T-helper 2 cell (primary cell): ENCODE measurements around the gene ZNF536.
"Not testable (repeated sequence)": the region's sequence is repeated elsewhere in the genome, so short reads cannot be mapped to it uniquely, and the experiment has no call there.

Source experiments
- DNase-seq, 5 experiments: peaks; one replicate each; pipeline versions ENCODE4 v3.0.0 to v3.0.0-alpha.2; 2012 to 2022

ZNF536 gene

GRCh38 chr19:30390356-30390988 lies 18.3 kb downstream of the ZNF536 start:
- DNase-seq, result no peak

DNA sequence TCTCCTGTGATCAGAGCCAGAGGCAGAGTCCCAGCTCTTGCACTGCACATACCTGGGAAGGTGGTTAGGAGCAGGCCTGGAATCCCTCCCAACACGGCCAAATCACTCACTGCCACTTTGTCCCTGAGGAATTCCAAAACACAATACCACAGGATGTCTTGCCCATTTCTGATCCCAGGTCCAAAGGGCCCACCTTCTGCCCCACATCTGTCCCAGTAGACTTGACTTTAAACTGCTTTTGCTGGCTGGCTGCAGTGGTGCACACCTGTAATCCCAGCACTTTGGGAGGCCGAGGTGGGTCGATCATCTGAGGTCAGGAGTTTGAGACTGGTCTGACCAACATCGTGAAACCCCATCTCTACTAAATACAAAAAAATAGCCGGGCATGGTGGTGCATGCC lies 18.9 kb downstream of the ZNF536 start:
- DNase-seq, result no peak

DNA sequence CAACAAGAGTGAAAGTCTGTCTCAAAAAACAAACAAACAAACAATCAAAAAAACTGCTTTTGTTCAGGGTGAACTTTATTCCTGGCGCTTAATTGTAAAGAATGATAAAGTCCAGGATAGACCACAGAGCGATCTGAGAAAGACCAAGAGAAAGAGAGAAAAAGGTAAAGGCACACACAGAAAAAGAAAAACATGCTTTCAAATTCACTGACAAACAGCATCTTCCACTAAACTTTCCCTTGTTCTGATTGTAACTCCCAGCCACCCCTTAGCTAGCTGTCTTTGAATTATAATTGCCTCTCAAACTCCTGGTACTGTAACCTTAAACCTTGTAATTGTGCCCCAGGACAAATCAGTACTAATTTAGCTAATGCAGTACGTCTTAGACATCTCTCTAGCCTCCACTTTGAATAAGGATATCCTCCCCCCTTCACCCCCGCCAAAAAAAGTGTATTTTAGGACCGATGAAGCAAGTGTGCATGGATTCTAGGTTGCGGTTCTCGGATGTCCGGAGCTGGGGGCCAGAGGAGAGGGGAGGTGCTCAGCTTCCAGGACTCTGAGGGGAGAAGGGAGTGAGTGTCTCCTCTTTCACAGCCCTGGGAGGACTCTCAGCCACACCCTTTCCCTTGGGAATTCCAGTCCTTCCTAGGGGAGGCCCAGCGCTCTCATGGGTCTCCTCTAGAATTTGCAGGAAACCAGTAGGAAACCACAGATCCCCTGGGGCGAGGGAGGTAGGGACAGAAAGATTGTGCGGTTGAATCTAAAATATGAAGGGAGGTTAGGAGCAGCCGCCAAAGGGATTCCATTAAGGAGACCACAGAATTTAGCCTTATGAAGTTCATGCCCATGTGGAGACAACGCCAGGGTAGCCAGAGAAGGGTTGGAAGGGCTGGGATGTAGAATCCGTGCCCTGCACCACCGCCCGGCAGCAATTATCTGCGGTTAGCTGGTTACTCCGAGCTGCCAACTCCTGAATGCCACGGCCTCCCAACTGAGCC lies 19.7 kb downstream of the ZNF536 start:
- DNase-seq, result no peak

- DNase-seq, result peak in 1 of 5 experiments; percentile 54
Measured at GRCh38 chr19:30393046-30393445, 20.9 kb downstream of the ZNF536 start.

DNA sequence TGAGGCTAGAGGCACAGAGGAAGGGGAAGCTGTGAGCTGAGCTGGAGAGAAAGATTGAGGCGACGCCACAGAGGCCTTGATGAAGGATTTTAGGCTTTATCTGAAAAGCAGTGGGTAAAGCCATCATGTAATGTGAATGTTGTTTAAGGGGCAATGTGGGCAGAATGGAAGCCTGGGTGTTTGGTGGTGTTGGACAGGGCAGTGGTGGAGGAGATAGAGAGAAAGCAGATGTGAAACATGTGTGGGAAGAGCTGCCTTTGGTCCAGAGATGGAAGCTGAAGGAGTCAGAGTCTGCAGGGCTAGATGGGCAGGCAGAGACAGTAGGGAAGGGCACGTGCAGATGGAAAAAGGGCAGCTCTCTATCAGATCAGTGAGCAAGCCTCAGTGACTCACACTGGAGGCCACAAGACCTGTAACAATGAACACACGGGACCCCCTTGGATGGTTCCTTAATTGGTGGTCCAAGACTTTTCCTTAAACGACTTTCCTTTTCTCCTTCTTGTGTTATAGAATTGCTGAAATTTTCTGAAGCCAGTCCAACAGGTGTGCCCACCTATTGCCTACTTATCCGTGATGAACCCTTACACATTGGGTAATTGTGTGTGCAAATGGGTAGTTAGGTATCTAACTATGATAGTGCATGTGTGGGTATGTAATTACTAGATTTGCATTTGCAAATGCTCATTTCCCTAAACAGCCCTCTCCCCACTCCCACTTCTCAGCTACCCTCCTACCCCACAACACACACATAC lies 21.7 kb downstream of the ZNF536 start:
- no peak for DNase-seq

DNA sequence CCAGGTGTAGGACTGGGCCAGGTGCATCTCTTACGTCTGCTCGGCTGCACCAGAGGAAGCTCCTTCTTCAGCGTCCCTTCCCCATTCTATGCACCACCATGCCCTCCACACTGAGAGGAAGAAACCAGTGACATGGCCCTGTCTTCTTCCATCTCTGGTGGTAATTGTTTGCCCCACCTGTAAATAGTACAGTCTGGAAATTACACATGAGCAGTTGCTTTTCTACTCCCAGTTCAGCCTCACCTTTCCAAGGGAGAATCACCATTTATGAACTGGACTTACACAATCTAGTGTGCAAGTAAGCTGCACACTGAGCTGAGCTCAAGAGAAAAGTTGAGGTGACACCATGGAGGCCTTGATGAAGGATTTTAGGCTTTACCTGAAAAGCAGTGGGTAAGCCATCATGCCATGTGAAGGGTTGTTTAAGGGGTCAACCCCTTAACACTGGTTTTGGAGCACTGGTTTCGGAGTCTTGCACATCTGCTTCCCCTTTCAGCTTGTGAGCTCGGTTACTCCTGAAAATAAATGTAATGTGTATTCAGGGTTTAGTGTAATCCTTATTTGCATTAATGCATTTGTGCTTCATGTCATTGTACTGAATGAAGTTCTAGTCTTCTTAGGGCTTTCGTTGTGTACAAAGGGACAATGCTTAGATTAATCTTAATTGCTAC lies 22.4 kb downstream of the ZNF536 start:
- DNase-seq, result no peak

DNA sequence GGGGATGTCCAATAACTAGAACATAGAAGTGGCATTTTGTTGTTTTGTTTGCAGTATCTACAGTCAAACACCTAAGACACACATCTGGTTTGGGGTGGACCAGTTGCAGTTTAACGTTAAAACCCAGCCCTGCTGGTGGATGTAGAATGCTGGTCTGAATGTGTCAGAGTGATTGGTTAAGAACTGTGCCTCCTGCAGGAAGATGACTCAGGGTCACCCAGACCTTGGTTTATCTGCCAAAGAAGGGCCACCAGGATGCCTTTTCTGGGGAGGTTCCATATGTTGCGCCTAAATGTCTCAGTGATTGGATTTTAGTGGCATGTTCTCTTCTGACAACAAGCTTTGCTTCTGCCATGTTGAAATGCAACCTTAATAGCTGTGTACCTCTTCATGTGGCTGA lies 23.1 kb downstream of the ZNF536 start:
- no peak for DNase-seq

DNA sequence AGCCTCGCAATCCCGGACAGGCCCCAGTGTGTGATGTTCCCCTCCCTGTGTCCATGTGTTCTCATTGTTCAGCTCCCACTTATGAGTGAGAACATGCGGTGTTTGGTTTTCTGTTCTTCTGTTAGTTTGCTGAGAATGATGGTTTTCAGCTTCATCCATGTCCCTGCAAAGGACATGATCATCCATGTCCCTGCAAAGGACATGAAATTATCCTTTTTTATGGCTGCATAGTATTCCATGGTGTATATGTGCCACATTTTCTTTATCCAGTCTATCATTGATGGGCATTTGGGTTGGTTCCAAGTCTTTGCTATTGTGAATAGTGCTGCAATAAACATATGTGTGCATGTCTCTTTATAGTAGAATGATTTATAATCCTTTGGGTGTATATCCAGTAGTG lies 26.4 kb downstream of the ZNF536 start:
- not testable (repeated sequence) for DNase-seq

GRCh38 chr19:30401956-30402355 lies 29.8 kb downstream of the ZNF536 start:
- no peak for DNase-seq

DNA sequence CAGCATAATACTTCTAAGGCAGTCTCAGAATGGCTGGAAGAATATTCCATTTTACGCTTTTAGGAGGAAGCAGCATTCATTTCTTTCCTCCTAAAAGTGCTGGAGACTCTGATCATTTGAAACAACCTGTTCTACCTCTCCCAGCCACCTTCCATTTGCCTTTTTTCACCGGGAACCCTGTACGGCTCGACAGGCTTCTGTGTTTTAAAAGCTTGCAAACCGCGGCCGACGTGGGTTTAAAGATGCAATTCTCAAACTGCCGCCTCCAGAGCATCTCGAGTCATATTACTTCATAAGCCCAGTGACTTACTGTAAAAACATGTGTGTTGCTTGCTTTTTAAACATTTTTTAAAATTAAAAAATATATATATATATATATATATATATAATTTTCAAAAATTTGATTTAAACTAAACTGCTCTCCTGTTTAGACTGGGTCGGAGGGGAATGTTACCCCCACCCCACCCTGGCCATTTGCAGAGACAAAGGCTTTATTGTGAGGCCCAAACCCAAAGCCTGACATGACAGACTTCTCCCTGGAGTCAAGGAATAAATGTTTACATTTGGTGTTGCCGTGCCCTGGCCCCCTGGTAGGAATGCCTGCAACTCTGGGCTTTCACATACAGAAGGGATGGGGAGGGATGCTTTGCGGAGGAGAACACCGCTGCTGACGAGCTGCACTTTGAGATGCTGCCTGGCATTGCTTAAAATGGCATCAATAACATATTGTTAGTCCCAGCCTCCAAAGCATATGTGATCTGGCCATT lies 30.4 kb downstream of the ZNF536 start:
- DNase-seq, result no peak

DNA sequence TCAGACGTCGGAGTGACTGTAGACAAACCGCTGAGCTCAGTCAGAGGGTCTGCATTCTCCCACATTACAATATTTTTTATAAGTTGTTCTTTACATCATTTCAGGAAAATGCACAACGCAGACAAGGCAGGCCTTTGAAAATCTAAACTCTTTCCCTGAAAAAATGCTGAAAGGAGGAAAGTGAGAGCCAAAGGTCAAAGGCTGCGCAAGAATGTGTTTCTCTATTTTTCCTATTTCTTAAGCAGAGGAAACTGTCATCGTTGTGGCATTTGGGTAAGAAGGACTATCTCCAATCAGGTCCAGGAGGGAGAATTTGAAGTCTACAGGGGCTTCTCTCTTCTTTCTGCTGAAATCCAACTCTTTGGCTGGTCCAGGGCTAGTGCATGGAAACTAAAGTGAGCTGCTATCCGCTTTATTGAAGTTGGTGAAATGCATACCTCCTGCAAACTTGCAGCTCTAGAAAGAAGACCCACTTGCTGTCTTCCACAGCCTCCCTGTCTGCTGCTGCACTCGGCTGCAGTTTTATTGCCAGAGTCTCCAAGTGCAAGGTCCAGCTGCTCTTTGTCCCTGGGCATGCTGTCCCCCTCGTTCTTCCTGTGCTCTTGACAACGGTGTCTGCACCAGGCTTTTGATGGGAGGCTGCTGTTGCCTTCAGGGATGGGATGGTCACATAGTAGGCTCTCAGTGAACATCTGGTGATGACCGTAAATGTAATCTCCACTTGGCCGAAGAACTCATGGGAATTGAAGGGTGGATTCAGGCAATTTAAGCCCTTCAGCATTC lies 31.2 kb downstream of the ZNF536 start:
- DNase-seq, result no peak

GRCh38 chr19:30406220-30407067 lies 34.3 kb downstream of the ZNF536 start:
- DNase-seq, result peak in 1 of 5 experiments; percentile 3

DNA sequence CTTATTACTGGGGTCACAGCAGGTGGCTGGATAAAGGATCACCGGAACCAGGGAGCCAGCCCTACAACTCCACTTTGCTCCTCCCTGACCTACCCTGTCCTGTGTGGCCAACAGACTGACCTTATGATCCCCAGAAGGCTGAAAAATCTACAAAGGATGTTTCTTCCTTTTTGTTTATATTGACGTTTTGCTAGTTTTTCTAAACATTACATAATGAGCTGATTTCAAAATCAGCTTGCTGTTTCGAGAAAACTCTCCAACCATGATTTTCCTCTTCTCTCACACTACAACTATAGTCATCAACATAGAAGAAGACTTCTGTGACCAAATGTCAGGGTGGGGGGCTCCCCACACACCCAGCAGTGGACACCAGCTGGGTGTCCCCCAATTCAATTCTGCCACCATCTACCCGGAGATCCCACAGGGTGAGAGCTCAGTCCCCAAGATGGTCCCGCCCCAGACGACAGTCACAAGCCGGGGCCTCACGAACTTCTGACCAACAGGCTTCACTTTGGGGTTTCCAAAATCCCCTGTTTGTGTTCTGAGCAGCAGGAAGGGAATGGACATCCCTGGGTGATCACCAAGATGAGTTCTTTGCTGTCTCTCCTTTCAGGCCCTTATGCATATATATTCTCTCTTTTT lies 35.0 kb downstream of the ZNF536 start:
- DNase-seq, result no peak

GRCh38 chr19:30408734-30409301 lies 36.6 kb downstream of the ZNF536 start:
- no peak for DNase-seq

DNA sequence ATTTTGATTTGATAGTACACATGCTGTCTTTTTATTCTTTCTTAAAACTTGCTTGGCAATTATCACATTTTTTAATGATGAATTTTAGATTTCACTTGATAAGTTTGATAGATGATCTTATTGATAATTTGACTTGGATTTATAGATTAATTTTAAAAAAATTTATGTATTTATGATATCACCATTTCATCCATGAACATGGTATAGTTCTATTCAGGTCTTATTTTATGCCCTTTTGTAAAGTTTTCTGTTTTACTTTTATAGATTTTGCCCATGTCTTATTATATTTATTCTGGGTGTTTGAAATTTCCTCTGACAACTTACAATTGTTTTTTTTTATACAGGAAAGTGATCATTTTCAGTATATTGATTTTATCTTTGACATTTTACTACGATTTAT lies 39.5 kb downstream of the ZNF536 start:
- DNase-seq, result no peak

GRCh38 chr19:30416375-30416774 lies 44.2 kb downstream of the ZNF536 start:
- no peak for DNase-seq

- not testable (repeated sequence) for DNase-seq
Measured at GRCh38 chr19:30417166-30417565, 45.0 kb downstream of the ZNF536 start.

DNA sequence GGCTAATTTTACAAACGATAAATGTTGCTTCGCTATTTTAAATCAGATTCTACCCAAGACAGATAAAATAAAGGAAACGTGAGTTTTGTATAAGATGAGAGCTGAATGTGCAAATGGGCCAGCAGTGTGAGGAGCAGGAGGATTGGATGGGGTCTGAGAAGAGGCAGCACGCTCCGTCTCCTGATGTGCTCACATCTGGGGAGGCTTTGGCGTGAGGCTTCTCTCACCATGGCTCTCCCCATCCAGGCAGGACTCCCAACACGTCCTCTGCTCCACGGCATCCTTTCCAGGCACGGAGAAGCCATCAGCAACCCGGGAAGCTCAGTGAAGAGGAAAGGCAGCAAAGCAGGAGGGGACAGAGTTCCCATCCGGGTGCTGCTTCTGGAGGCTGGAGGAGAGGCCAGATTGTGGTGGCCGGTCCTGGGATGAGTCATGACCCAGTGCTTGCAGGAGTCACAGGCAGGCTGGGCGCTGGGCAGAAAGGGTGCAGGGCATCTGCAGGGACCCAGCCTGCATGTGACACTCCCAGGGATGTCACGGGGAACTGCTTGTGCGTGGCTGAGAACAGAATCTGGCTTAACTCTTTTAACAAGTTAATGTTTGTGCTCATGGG lies 47.5 kb downstream of the ZNF536 start:
- DNase-seq, result no peak

GRCh38 chr19:30420316-30420715 lies 48.1 kb downstream of the ZNF536 start:
- DNase-seq, result no peak
